22Rv1 (cell line): ENCODE measurements around the gene IMMP2L.

Source experiments
- CTCF ChIP-seq: fragments of 450-650 bp; IDR thresholded peaks from 2 replicates; pipeline ENCODE4 v1.5.1; 2017; ENCODE audit warnings: mild to moderate bottlenecking
- ZFX ChIP-seq: fragments of 450-650 bp; IDR thresholded peaks from 2 replicates; pipeline ENCODE4 v1.6.1; 2017; ENCODE audit warnings: antibody characterized with exemption, borderline replicate concordance

DNA sequence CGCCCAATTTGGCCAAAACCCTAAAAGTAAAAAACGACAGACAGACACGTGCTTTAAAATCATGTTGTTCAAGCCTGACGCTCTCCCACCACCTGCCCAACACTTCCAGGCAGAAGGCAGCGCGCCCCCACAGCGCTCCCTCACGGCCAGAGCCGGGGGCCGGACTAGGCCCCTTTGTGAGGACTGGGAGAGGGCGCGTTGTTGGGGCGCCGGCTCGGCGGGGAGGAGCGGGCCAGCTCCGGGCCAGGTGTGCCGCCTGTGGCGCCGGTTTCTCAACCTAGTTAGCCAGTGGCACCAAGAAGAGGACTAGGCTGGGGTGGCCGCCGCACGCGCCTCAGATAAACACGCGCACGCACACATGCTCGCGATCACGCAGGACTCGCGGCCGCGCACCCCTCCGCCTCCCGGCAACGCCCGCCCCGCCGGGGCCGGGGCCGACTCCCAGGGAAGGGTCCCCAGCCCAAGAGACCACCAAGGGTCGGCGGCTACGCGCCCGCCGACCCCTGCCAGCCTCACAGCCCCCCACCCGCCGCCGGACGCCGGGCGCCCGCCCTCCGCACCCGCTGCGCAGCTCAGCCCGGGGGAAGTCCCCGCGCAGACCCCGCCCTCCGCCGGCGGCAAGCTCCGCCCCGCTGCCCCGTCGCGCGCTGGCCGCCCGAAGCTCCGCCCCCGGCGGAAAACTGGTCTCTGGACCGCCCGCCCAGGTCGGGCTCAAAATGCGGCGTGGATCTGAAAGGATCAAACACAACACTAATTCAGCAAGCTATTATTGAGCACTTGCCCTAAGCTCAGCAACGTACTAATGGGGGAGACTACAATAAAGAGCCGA is at the start of gene IMMP2L:
- TF ChIP-seq CTCF (peak; percentile 40), ZFX (no peak)
